GM18499 (cell line): Measurements from ENCODE around the gene NFE2L3.
"Not testable (repeated sequence)": the region's sequence is repeated elsewhere in the genome, so short reads cannot be mapped to it uniquely, and the experiment has no call there.

Source experiments
- ATAC-seq: cut with Tn5 transposase; IDR thresholded peaks from one replicate; pipeline ENCODE4 v1.9.1; 2021; ENCODE audit warnings: moderate number of reproducible peaks; ENCODE audit not compliant: insufficient read depth, unreplicated experiment

Gene NFE2L3

GRCh38 chr7:26144184-26145080 lies 7.6 kb upstream of the NFE2L3 start:
- no peak for ATAC-seq

DNA sequence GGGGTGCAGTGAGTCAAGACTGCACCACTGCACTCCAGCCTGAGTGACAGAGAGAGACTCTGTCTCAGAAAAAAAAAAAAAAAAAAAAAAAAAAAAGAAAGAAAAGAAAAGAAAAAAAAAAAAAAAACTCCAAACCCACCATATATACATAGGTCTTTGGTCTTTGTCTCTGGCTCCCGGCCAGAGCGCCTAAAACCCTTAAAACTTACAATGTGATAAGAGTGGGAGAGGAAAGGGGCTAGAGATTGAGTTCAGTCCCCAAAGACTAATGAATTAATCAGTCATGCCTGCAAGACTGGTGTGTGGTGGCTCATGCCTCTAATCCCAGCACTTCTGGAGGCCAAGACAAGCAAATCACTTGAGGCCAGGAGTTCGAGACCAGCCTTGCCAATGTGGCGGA lies 6.8 kb upstream of the NFE2L3 start:
- no peak for ATAC-seq

DNA sequence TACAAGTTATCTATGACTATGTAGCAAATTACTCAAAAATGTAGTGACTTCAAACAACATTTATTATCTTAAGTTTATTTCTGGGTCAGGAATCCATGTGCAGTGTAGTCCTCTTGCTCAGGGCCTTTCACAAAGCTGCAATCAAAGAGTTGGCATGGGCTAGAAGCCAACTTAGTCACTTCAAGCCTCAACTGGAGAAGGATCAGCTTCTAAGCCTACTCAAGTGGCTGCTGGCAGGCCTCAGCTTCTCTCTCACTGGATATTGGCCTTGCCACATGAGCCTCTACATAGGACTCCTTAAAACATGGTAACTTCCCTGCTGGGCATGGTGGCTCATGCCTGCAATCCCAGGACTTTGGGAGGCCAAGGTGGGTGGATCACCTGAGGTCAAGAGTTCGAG lies 5.0 kb upstream of the NFE2L3 start:
- ATAC-seq = no peak

DNA sequence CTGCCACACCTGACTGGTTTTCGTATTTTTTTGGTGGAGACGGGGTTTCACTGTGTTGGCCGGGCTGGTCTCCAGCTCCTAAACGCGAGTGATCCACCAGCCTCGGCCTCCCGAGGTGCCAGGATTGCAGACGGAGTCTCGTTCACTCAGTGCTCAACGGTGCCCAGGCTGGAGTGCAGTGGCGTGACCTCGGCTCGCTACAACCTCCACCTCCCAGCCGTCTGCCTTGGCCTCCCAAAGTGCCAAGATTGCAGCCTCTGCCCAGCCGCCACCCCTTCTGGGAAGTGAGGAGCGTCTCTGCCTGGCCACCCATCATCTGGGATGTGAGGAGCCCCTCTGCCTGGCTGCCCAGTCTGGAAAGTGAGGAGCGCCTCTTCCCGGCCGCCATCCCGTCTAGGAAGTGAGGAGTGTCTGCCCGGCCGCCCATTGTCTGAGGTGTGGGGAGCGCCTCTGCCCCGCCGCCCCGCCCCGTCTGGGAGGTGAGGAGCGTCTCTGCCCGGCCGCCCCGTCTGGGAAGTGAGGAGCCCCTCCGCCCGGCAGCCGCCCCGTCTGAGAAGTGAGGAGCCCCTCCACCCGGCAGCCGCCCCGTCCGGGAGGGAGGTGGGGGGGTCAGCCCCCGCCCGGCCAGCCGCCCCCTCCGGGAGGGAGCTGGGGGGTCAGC lies 4.2 kb upstream of the NFE2L3 start:
- not testable (repeated sequence) for ATAC-seq

GRCh38 chr7:26148307-26148700 lies 3.7 kb upstream of the NFE2L3 start:
- ATAC-seq = not testable (repeated sequence)

- no peak for ATAC-seq
These were observed 2.5 kb upstream of the NFE2L3 start for GRCh38 chr7:26149391-26149977.

DNA sequence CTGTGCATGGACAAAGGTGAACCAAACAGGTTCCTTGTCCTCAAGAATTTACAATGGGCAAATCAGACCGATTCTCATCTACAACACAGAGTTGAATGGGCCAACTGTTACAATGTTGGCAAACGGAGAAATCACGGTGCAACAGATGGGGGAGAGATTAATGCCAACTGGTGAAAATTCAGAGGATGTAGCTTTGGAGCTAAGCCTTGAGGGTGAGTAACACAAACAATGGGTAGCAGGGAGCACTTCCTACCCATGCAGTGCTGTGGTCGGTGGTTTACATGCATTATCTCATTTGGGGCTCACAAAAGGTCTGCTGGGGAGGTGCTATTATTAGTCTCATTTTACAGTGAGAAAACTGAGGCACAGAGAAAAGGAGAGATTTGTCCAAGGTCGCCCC lies 902 bp upstream of the NFE2L3 start:
- no peak for ATAC-seq

DNA sequence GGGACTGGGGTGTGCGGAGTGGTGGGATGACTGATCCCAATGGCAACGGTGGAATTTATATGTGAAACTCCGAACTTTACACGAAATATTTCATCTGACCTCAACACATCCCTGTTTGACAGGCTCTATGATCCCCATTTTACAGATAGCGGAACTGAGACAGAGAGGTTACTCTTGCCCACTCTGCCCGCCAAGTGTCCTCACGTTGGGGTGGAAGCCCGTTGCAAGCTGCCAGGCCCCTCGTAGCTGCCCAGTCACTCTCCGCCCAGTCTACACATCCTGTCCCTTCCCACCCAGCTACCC lies 397 bp upstream of the NFE2L3 start:
- ATAC-seq = no peak

- ATAC-seq = not testable (repeated sequence)
These were observed 813 bp downstream of the NFE2L3 start for GRCh38 chr7:26152782-26153240.

DNA sequence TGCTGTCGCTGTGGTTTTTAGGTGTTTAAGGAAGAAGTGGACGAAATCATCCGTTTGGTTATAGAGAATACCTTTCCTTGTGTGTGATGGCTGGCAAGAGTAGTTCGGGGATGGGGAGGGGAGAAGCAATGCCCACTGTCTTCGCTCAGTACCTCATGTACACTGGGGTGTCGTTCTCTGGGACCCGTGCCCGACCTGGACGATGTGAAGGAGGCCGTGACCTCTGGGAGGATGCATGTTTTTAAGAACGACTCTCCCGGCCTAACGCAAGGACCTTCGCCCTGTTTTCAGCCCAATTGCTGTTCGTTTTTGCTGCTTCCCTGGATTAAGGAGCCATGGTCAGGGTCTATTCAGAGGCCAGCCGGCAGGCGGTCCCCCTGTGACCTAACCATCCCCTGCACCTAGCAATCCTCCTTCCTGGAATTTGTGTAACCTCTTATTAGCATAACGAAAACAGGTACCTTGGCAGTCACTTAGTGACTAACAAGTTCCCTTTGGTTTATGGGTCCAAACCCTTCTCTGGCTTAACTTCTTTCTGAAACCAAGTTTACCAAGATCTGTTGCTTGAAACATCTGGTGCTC lies 1.3 kb downstream of the NFE2L3 start:
- ATAC-seq = no peak

- ATAC-seq = no peak
These were observed 2.1 kb downstream of the NFE2L3 start for GRCh38 chr7:26153823-26154783.

- no peak for ATAC-seq
These were observed 3.8 kb downstream of the NFE2L3 start for GRCh38 chr7:26155531-26156375.

GRCh38 chr7:26156451-26157420 lies 4.7 kb downstream of the NFE2L3 start:
- ATAC-seq = no peak

GRCh38 chr7:26157520-26158105 lies 5.6 kb downstream of the NFE2L3 start:
- no peak for ATAC-seq

DNA sequence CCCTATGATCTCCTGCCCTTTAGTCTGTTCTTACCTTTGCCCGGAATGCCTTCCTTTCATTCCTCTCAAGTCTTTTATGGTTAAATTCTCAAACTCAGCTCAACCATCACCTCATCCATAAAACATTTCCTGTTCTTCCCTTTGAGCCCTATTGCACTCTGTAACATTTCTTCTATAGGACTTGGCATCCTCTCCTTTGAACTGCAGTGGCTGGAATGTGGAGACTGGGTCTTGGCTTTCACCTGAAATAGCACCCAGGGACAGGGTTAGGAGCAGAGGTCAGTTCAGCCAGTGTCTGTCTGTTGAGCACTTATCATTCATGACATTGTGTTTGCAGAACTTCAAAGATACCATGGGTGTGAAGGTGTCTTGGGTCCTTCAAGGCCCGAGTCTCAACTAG lies 7.2 kb downstream of the NFE2L3 start:
- no peak for ATAC-seq

- ATAC-seq = no peak
These were observed 8.9 kb downstream of the NFE2L3 start for GRCh38 chr7:26160896-26161295.

DNA sequence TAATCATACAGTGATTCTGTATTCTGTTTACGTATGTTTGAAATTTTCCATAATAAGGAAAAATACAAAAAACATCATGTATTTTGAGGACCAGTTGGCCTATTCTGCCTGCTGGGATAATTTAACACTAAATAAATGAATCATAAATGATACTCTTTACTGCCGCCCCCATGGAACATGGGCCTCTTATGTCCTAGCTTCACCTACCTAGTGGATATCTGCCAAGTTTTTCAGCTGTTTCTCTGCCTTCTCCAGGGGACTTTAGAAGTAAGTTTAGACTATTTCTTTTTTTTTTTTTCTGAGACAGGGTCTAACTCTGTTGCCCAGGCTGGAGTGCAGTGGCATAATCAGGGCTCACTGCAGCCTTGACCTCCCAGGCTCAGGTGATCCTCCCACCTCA lies 10.4 kb downstream of the NFE2L3 start:
- no peak for ATAC-seq

DNA sequence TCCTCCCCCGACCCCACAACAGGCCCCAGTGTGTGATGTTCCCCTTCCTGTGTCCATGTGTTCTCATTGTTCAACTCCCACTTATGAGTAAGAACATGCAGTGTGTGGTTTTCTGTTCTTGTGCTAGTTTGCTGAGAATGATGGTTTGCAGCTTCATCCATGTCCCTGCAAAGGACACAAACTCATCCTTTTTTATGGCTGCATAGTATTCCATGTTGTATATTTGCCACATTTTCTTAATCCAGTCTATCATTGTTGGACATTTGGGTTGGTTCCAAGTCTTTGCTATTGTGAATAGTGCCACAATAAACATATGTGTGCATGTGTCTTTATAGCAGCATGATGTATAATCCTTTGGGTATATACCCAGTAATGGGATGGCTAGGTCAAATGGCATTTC lies 11.8 kb downstream of the NFE2L3 start:
- ATAC-seq = not testable (repeated sequence)
